ENCODE results near the gene DDHD1.
"Not testable (repeated sequence)": the region's sequence is repeated elsewhere in the genome, so short reads cannot be mapped to it uniquely, and the experiment has no call there.

The DDHD1 gene

GRCh38 chr14:53152887-53153701 lies at the start of gene DDHD1:
DDHD1 (minus strand) TSS chr14:53153323; CDS start chr14:53153098, 225 bp downstream.
- peak; percentile 81 for DNase-seq

- no peak for DNase-seq
These were observed 42.8 kb upstream of the DDHD1 start for GRCh38 chr14:53195949-53196348.

GRCh38 chr14:53193193-53193592 lies 40.1 kb upstream of the DDHD1 start:
- no peak for DNase-seq

GRCh38 chr14:53192052-53192760 lies 39.1 kb upstream of the DDHD1 start:
- DNase-seq: no peak

GRCh38 chr14:53190938-53191337 lies 37.8 kb upstream of the DDHD1 start:
- no peak for DNase-seq

GRCh38 chr14:53187921-53188463 lies 34.9 kb upstream of the DDHD1 start:
- DNase-seq: peak; percentile 21

- no peak for DNase-seq
These were observed 33.4 kb upstream of the DDHD1 start for GRCh38 chr14:53186532-53186931.

- no peak for DNase-seq
These were observed 30.5 kb upstream of the DDHD1 start for GRCh38 chr14:53183611-53184010.

- DNase-seq: no peak
These were observed 29.9 kb upstream of the DDHD1 start for GRCh38 chr14:53183056-53183455.

GRCh38 chr14:53181463-53182081 lies 28.4 kb upstream of the DDHD1 start:
- DNase-seq: not testable (repeated sequence)

- DNase-seq: no peak
These were observed 27.4 kb upstream of the DDHD1 start for GRCh38 chr14:53180272-53181221.

GRCh38 chr14:53179486-53180005 lies 26.4 kb upstream of the DDHD1 start:
- DNase-seq: not testable (repeated sequence)

GRCh38 chr14:53175375-53175774 lies 22.3 kb upstream of the DDHD1 start:
- no peak for DNase-seq

GRCh38 chr14:53174918-53175317 lies 21.8 kb upstream of the DDHD1 start:
- no peak for DNase-seq

GRCh38 chr14:53168786-53169185 lies 15.7 kb upstream of the DDHD1 start:
- DNase-seq: no peak

GRCh38 chr14:53167602-53168328 lies 14.6 kb upstream of the DDHD1 start:
- DNase-seq: no peak

GRCh38 chr14:53161758-53162435 lies 8.8 kb upstream of the DDHD1 start:
- DNase-seq: no peak

- DNase-seq: no peak
These were observed 3.1 kb upstream of the DDHD1 start for GRCh38 chr14:53156238-53156637.

- DNase-seq: no peak
These were observed 584 bp upstream of the DDHD1 start for GRCh38 chr14:53153702-53154112.

- peak; percentile 69 for DNase-seq
These were observed 788 bp downstream of the DDHD1 start for GRCh38 chr14:53152184-53152886.
